ENCODE measurements around the gene TMUB2. TPM values are rescaled to one million over a fixed set of nuclear protein-coding genes. Genes with fewer than 3 reads are reported as not detected.

Gene TMUB2
- total and polyA plus RNA-seq, 9 of the 15 experiments (the other 6 are each of a cell fraction or from before 2014, with no cell fraction given), result 4.1 to 29.8 (median 16.3) TPM

DNA sequence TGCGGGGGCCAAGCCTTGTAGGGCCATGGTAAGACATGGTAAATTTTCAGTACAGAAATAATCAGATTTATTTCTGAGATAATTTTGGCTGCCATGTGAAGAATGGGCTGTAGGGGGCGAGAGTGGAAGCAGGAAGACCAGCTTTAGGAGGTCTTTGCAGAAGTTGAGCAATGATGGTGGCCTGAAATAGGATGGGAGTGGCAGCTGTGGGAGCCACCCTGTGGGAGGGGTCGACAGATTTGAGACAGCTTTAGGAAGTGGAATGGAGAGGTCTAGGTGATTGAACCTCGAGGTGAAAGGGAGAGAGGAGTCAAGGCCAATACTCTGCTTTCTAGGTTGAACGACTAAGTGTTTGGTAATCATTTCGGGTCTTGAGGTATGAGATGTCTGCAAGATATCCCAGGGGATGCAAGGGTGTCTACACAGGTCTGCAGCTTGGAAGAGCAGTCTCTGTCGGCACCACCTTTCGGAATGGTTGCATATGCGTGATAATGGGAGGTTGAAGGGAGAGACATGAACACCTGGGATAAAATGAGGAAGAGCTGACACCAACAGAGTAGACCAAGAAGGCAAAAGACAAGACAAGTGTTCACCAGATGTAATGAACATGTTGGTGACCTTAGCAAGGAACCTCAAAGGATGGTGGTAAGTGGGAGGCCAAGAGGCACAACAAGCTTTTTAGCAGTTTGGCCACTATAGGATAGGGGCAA is 17.1 kb downstream of the TMUB2 start (continued):
- TF ChIP-seq, protein P1, sequence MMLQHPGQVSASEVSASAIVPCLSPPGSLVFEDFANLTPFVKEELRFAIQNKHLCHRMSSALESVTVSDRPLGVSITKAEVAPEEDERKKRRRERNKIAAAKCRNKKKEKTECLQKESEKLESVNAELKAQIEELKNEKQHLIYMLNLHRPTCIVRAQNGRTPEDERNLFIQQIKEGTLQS (IDR thresholded peaks at IDR 0.05), result no peak
- TF ChIP-seq, protein P1 (CRISPR knock-in tag; conservative IDR thresholded peaks at IDR 0.05), result no peak
- TF ChIP-seq, protein P2, sequence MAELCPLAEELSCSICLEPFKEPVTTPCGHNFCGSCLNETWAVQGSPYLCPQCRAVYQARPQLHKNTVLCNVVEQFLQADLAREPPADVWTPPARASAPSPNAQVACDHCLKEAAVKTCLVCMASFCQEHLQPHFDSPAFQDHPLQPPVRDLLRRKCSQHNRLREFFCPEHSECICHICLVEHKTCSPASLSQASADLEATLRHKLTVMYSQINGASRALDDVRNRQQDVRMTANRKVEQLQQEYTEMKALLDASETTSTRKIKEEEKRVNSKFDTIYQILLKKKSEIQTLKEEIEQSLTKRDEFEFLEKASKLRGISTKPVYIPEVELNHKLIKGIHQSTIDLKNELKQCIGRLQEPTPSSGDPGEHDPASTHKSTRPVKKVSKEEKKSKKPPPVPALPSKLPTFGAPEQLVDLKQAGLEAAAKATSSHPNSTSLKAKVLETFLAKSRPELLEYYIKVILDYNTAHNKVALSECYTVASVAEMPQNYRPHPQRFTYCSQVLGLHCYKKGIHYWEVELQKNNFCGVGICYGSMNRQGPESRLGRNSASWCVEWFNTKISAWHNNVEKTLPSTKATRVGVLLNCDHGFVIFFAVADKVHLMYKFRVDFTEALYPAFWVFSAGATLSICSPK (IDR thresholded peaks at IDR 0.05; ENCODE audit: borderline replicate concordance), result no peak
- TF ChIP-seq MEF2D (tag; conservative IDR thresholded peaks at IDR 0.05; ENCODE audit: low read depth) (no peak; the same call in 1 of the 2 replicates), BHLHE40 (IDR thresholded peaks at IDR 0.05; ENCODE audit: low read length) (no peak), FOXM1 (IDR thresholded peaks at IDR 0.05; ENCODE audit: low read depth) (no peak), FOXM1 (CRISPR knock-in tag; IDR thresholded peaks at IDR 0.05; ENCODE audit: low read depth) (no peak), ZNF561 (CRISPR knock-in tag; conservative IDR thresholded peaks at IDR 0.05) (no peak), CAMTA2 (CRISPR knock-in tag; conservative IDR thresholded peaks at IDR 0.05) (no peak), RNF2 (IDR thresholded peaks at IDR 0.05) (no peak)
- TF ChIP-seq, protein P3, sequence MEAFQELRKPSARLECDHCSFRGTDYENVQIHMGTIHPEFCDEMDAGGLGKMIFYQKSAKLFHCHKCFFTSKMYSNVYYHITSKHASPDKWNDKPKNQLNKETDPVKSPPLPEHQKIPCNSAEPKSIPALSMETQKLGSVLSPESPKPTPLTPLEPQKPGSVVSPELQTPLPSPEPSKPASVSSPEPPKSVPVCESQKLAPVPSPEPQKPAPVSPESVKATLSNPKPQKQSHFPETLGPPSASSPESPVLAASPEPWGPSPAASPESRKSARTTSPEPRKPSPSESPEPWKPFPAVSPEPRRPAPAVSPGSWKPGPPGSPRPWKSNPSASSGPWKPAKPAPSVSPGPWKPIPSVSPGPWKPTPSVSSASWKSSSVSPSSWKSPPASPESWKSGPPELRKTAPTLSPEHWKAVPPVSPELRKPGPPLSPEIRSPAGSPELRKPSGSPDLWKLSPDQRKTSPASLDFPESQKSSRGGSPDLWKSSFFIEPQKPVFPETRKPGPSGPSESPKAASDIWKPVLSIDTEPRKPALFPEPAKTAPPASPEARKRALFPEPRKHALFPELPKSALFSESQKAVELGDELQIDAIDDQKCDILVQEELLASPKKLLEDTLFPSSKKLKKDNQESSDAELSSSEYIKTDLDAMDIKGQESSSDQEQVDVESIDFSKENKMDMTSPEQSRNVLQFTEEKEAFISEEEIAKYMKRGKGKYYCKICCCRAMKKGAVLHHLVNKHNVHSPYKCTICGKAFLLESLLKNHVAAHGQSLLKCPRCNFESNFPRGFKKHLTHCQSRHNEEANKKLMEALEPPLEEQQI (IDR thresholded peaks at IDR 0.05), result no peak
- TF ChIP-seq, protein P4, sequence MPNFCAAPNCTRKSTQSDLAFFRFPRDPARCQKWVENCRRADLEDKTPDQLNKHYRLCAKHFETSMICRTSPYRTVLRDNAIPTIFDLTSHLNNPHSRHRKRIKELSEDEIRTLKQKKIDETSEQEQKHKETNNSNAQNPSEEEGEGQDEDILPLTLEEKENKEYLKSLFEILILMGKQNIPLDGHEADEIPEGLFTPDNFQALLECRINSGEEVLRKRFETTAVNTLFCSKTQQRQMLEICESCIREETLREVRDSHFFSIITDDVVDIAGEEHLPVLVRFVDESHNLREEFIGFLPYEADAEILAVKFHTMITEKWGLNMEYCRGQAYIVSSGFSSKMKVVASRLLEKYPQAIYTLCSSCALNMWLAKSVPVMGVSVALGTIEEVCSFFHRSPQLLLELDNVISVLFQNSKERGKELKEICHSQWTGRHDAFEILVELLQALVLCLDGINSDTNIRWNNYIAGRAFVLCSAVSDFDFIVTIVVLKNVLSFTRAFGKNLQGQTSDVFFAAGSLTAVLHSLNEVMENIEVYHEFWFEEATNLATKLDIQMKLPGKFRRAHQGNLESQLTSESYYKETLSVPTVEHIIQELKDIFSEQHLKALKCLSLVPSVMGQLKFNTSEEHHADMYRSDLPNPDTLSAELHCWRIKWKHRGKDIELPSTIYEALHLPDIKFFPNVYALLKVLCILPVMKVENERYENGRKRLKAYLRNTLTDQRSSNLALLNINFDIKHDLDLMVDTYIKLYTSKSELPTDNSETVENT (CRISPR knock-in tag; IDR thresholded peaks at IDR 0.05), result no peak

Measured in K562 (cell line).